Mucosa of rectum (tissue), 2 donors: Measurements from ENCODE around the gene PACRG.

Experiments
- H3K27ac ChIP-seq, 2 donors: one replicate each; pipeline ENCODE4 v1.7.0; 2013; ENCODE audit warnings: inconsistent platforms in 2 of 2, low read depth in 2 of 2, low read length in 2 of 2
- H3K27me3 ChIP-seq, 2 donors: one replicate each; pipeline ENCODE4 v1.7.0; 2013; ENCODE audit warnings: low read length in 2 of 2; ENCODE audit not compliant: control insufficient read depth in 2 of 2, insufficient read depth in 2 of 2
- H3K36me3 ChIP-seq, 2 donors: one replicate each; pipeline ENCODE4 v1.7.0; 2013; ENCODE audit warnings: low read length in 2 of 2; ENCODE audit not compliant: control insufficient read depth in 2 of 2, insufficient read depth in 2 of 2
- H3K4me1 ChIP-seq, 2 donors: one replicate each; pipeline ENCODE4 v1.7.0; 2013; ENCODE audit warnings: low read length in 2 of 2, mild to moderate bottlenecking in 1 of 2; ENCODE audit not compliant: control insufficient read depth in 2 of 2, insufficient read depth in 2 of 2
- H3K4me3 ChIP-seq, 2 donors: one replicate each; pipeline ENCODE4 v1.7.0; 2013; ENCODE audit warnings: low read length in 2 of 2
- H3K9ac ChIP-seq, 2 donors: one replicate each; pipeline ENCODE4 v1.7.0; 2013; ENCODE audit warnings: low read length in 2 of 2, low read depth in 1 of 2, mild to moderate bottlenecking in 1 of 2
- H3K9me3 ChIP-seq, 2 donors: one replicate each; pipeline ENCODE4 v1.7.0; 2013; ENCODE audit warnings: low read length in 2 of 2; ENCODE audit not compliant: control insufficient read depth in 2 of 2
- donor health status: healthy.
- donor health status: Normal muscosa, but diverticular disease.

PACRG gene

DNA sequence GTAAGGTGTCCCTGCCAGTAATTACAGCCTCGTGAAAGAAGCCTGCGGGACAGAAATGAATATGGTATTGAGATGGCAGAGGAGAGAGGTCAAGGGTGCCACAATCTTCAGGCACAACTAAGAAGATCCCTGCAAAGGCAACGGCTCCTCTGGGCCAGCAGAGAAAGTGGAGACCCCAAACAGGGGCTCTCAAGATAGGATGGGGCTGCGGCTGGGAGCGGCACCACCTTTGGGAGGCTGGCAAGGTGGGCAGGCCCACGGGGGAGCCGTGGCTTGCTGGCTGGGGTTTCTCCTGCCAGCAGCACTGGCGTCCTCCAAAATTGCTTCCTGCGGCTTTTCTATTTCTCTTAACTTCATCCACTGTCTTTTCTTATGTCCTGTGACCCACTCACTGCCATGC, 503.1 kb downstream of the PACRG start:
- no peak overlapping the region for H3K9ac ChIP-seq
- H3K4me1 ChIP-seq: no peaks in the 10 kb centered on the region
- no peaks in the 10 kb centered on the region for H3K27me3 ChIP-seq
- no peak overlapping the region for H3K27ac ChIP-seq
- H3K4me3 ChIP-seq: no peak overlapping the region
- H3K36me3 ChIP-seq: no peaks in the 10 kb centered on the region
- H3K9me3 ChIP-seq: no peaks in the 10 kb centered on the region

DNA sequence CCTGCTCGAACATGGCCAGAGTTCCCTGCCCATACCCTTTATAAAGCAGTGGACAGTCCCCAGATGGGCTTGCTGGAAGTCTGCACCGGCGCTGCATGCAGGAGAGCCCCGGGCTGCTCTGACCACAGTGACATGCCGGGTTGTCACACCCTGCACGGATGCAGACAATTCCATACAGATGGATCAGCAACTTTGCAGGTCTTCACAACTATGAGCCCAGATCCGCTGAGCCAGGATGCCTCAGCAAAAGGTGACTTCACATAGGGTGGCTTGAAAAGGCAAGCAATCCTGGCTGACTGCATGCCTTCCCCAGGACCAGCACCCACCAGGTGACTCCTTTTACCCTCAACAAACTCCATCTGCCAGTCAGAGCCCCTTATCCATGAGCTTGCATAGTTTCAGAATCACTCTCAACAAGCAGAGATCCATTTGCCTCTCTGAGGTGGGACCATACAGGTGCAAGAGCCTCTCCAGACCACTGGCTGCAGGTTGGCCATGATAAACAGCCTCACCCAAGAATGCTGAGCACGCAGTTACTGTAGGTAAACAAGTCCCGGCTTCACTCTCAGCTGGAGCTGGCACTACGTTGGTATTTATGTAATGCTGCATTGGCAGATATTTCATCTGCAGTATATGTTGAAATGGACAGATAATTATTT, 503.7 kb downstream of the PACRG start:
- Histone ChIP-seq H3K9ac (no peak overlapping the region), H3K4me3 (no peak overlapping the region), H3K4me1 (no peaks in the 10 kb centered on the region), H3K9me3 (no peaks in the 10 kb centered on the region), H3K27me3 (no peaks in the 10 kb centered on the region), H3K36me3 (no peaks in the 10 kb centered on the region), H3K27ac (no peak overlapping the region)

DNA sequence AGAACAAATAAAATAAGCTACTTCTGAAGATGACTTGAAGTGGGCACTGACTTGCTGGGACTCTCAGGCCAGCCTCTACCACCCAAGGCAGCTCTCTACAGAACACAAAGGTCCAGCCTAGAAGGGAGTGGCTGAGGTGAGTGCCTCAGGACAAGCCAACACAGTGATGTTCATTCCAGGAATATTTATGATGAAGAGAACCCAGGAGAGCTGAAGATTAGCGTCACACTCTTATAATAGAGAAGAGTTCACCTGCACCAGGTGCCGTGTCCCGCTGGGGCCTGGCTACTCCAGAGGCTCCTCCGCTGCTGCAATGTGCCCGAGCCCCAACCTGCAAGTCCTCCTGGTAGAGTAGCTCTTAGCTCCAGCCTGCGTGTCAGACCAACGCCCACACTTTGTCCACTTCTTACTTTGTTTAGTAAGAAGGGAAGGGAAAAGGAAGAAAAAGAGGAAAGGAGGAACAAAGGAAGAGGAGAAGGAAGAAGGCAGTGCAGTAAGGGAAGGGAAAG, 504.3 kb downstream of the PACRG start:
- H3K27me3 ChIP-seq: no peaks in the 10 kb centered on the region
- no peaks in the 10 kb centered on the region for H3K4me1 ChIP-seq
- H3K9ac ChIP-seq: no peak overlapping the region
- no peaks in the 10 kb centered on the region for H3K36me3 ChIP-seq
- H3K4me3 ChIP-seq: no peak overlapping the region
- no peaks in the 10 kb centered on the region for H3K9me3 ChIP-seq
- H3K27ac ChIP-seq: no peak overlapping the region

DNA sequence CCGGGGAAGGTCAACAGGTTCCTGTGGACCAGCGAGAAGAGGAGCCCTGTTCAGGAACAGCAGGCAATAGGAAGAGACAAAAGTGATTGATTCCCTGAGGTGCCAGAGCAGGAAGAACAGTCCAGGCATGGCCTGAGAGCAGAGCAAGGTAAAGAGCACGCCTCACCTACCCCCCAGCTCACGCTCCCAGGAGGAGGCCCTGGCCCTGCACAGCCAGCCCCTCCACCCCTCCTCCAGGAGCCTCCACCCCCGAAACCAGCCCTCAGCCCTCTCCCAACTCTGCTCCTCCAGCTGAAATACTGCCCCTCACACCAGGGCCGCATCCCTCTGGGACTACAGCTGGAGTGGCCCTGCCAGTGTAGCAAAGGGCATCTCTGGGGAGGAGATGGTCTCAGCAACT, 504.9 kb downstream of the PACRG start:
- Histone ChIP-seq H3K27ac (no peak overlapping the region), H3K9me3 (no peaks in the 10 kb centered on the region), H3K4me1 (no peaks in the 10 kb centered on the region), H3K27me3 (no peaks in the 10 kb centered on the region), H3K4me3 (no peak overlapping the region), H3K9ac (no peak overlapping the region), H3K36me3 (no peaks in the 10 kb centered on the region)

DNA sequence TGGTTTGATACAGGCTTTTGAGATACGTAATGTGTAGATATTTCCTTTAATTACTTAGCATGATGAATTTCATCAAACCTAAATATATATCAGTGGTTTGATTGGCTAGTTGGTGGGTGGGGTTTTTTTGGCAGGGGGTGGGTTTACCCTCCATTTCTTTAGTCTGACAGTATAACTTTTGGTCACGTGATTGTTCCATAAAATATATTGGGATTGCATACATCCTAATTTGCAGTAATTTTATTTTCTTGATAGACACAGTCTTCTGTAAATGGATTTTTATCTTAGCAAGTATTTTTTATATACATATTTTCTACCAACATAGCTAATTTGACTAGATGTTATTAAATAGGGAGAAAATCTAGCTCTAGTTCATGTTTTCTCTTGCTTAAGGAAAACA, 509.3 kb downstream of the PACRG start:
- no peaks in the 10 kb centered on the region for H3K9me3 ChIP-seq
- H3K4me3 ChIP-seq: no peak overlapping the region
- H3K9ac ChIP-seq: no peak overlapping the region
- no peak overlapping the region for H3K27ac ChIP-seq
- H3K4me1 ChIP-seq: no peaks in the 10 kb centered on the region
- no peaks in the 10 kb centered on the region for H3K36me3 ChIP-seq
- H3K27me3 ChIP-seq: no peaks in the 10 kb centered on the region

DNA sequence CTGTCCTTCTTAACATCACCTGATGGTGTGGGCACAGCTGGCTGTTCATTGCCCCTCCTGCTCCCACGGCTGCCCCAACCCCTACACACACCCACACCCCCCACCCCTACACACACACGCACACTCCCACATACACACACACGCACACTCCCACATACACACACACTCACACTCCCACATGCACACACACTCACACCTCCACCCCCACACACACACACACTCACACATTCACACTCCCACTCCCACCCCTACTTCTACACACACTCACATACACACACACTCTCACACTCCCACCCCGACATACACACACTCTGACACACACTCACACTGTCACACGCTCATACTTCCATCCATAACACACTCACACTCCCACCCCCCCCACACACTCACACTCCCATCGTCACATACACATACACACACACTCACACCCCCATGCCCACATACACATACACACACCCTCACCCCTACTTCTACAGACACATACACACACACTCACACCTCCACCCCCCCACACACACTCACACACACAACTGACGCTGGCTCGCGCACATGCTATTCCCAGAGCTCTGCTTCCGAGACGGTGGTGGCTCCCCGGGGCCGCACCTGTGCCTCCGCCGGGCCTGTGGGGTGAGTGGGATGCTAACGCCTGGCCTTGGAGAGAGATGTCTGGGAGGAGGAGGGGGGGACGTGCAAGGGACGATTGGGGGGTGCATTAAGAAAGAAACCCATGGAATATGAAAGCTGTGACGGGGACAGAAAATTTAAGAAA, 512.0 kb downstream of the PACRG start:
- Histone ChIP-seq H3K4me1 (no peaks in the 10 kb centered on the region), H3K9me3 (no peaks in the 10 kb centered on the region), H3K27me3 (no peaks in the 10 kb centered on the region), H3K27ac (no peak overlapping the region), H3K36me3 (no peaks in the 10 kb centered on the region), H3K4me3 (no peak overlapping the region), H3K9ac (no peak overlapping the region)

DNA sequence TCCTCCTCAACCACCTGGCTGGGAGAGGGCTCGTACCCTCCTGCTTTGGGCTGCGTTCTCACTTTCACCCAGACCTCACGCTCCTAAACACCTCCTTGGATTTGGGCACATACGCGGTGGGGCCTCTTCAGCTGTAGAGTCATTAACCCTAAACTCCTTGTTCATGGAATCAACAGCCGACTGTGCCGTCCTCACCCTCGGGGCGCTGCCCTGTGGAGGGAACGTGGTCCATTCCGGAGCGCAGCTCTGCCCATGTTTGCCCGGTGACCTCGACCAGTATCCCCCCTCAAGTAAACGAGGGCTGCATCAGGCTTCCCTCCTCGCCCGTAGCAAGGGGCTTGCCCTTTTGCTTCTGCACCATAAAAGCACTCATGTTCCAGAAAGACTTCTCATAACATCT, 512.8 kb downstream of the PACRG start:
- Histone ChIP-seq H3K27me3 (no peaks in the 10 kb centered on the region), H3K4me3 (no peak overlapping the region), H3K27ac (no peak overlapping the region), H3K4me1 (no peaks in the 10 kb centered on the region), H3K36me3 (no peaks in the 10 kb centered on the region), H3K9me3 (no peaks in the 10 kb centered on the region), H3K9ac (no peak overlapping the region)

DNA sequence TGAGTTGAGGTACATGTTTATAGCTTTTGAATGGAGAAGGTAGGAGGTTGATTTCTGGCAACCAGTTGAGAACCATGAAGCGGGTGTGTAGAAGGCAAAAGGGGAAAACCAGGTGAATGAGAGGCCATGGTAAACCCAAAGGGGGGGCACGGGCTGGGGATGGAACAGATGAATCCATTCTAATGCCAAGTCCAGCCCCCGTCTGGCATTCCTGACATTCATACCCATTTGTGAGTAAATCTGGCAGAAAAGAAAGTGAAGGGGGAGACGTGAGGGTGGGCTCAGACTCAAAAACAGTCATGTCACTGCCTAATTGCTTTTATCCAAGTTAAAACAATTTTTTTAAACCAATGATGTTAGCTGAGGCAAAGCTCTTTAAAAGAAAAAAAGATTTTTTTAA, 513.9 kb downstream of the PACRG start:
- Histone ChIP-seq H3K4me3 (no peak overlapping the region), H3K27ac (no peak overlapping the region), H3K36me3 (no peaks in the 10 kb centered on the region), H3K4me1 (no peaks in the 10 kb centered on the region), H3K9ac (no peak overlapping the region), H3K27me3 (no peaks in the 10 kb centered on the region), H3K9me3 (no peaks in the 10 kb centered on the region)

DNA sequence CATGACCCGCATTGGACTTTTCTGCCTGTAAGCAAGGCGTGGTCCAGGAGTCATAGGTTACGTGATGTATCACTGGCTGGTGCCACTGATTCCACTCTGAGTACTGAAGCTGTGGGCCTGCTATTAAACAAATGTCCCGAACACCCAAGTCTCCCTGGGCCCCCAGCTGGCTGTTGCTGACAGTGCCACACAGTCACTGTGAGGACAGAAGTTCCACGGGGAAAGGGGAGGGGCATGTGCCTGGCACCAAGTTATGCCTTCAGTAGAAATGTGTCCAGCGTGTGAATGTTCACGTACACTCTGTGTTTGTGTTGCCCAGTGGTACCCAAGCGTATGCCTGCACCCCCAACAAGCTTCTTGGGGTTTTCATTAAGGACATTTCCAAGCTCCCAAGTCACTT, 515.3 kb downstream of the PACRG start:
- H3K36me3 ChIP-seq: no peaks in the 10 kb centered on the region
- no peaks in the 10 kb centered on the region for H3K27me3 ChIP-seq
- no peak overlapping the region for H3K27ac ChIP-seq
- H3K9ac ChIP-seq: no peak overlapping the region
- no peaks in the 10 kb centered on the region for H3K4me1 ChIP-seq
- H3K9me3 ChIP-seq: no peaks in the 10 kb centered on the region
- no peak overlapping the region for H3K4me3 ChIP-seq

DNA sequence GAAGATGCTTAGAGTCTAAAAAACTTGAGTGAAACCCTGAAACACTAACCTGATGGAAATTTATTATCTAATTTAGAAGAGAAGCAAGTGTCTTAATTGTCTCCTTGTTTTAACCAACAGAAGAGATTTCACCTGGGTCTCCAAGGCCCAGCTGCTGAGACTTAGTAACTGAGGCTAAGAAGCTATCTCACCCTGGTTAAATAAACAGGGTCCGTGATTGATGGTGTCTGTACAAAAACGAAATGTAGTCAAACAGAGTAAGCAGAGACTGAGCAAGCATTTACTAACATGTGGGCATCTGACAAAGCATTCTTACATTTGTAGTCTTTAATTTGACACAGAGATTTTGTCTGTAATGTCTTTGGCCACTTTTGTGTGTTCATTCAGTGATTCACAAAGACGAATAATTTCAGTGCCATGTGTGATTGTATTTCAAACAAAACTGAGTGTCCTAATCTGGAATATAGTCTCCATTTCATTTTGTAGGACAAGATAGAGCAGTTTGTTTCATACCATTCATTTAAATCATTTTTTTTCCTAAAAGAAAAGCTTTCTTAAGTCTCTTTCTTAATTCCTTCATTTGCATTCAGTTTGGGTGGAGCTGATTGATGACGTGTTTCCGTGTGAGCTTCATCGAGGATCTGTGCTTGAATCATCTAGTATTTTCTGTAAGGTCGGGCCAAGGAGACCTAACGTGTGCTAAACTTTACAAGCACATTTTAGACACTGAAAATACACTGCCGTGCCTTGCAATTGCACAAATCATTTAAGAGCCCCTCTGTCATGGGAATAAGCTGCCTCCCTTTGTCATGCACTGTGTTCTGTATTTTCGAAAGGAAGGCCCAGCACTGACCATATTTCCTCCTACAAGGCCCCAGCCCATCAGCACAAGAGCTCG, 516.2 kb downstream of the PACRG start:
- H3K9ac ChIP-seq: no peak overlapping the region
- no peaks in the 10 kb centered on the region for H3K4me1 ChIP-seq
- H3K9me3 ChIP-seq: no peaks in the 10 kb centered on the region
- no peaks in the 10 kb centered on the region for H3K27me3 ChIP-seq
- no peak overlapping the region for H3K4me3 ChIP-seq
- no peak overlapping the region for H3K27ac ChIP-seq
- no peaks in the 10 kb centered on the region for H3K36me3 ChIP-seq
